GM19328 (cell line): Measurements from ENCODE around the gene SLC26A11.

ENCODE experiments used
- ATAC-seq: cut with Tn5 transposase; IDR thresholded peaks from one replicate; pipeline ENCODE4 v1.9.1; 2021; ENCODE audit warnings: mild to moderate bottlenecking, moderate library complexity; ENCODE audit not compliant: unreplicated experiment

Gene SLC26A11

DNA sequence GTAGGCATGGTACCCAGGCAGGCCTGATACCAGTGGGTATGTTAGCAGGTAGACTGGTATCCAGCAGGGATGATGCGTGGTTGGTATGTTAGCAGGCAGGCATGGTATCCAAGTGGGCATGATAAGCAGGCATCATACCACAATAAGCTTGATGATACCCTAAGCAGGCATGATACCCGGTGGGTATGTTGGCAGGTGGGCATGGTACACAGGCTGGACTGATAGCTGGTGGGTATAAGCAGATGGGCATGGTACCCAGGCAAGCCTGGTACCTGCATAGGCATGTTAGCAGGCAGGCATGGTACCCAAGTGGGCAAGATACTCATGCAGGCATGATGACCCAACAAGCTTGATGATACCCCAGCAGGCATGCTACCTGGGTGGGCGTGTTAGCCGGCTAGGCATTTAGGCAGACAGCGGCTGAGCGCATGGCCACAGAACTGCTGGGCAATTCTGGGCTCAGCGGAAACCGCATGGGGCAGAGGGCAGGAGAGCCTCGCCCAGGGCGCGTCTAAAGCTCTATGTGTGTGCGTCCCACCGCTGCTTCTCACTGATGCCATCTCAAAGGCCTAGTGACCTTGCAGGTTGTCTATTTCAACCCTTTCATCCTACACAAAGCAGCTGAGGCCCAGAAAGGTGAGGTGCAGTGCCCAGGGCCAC lies 2.4 kb upstream of the SLC26A11 start:
- no peak for ATAC-seq

DNA sequence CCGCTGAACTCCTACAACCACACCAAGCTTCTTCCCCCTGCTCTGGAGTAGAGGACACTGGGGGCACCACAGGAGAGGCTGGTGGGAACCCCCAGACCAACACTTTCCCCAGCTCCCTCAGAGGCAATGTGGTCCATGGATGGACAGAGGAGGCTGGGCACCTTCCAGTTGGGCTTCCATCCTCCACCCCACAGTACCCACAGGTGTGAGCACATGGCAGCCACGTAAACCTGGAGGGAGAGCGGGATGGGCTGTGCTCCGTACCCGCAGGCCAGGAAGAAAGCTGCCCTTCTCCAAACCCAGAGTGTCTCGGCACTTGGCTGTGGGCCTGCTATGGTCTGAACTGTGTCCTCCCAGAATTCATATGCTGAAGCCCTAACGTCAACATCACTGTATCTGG lies 1.8 kb upstream of the SLC26A11 start:
- no peak for ATAC-seq

DNA sequence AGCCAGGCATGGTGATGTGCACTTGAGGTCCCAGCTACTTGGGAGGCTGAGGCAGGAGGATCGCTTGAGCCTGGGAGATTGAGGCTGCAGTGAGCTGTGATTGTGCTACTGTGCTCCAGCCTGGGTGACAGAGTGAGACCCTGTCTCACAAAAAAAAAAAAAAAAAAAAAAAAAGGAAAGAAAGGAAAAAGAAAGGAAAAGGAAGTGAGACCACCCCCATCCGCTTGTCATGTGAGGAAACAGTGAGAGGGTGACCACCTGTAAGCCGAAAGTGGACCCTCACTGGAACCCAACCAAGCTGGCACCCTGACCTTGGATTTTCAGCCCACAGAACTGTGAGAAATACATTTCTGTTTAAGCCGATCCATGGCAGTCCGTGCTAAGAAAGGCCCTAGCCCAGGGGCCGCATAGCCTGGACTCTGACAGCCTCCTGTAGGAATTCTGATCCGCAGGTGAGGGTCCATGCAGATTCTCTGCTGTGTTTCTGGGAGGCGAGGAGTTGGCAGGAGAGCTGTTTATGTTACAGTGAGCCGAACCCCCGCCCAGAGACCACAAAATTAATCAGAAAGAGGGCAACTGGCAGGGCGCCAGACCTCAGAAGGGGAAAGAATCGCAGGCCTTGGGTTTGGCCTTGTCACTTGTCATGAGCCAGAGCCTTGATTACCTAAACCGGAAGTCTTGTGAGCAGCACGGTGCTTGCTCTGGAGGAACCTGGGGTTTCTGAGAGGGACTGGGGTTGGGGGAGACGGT lies 1.0 kb upstream of the SLC26A11 start:
- ATAC-seq = no peak

DNA sequence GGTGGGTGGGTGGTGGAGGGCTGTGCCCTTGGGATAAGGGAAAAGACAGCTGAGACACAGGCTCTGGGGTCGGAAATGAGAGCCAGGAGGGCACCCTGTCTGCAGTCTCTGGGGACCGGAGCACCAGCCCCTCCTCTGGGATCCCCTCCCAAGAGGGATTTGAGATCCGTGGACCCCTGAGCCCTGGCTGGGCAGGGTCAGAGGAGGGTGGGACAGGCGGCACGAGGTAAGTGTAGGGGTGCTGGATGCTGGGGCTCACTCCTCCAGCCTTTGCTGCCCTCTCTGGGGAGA lies 519 bp upstream of the SLC26A11 start:
- no peak for ATAC-seq

DNA sequence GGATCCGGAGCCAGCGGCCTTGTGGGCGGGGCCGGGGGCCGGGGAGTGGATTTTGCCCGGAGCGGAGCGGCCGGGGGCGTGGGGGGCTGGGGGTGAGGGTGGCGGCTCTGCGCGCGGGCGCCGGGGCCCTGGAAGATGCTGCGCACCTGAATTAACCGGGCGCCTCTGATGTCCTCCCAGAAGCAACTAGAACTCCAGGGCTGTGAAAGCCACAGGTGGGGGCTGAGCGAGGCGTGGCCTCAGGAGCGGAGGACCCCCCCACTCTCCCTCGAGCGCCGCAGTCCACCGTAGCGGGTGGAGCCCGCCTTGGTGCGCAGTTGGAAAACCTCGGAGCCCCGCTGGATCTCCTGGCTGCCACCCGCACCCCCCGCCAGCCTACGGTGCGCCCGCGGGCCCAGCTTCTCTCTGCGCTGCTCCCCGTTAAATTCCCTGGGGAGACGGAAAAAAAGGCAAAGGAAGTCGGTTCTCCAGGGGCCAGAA lies 549 bp downstream of the SLC26A11 start:
- ATAC-seq = no peak

DNA sequence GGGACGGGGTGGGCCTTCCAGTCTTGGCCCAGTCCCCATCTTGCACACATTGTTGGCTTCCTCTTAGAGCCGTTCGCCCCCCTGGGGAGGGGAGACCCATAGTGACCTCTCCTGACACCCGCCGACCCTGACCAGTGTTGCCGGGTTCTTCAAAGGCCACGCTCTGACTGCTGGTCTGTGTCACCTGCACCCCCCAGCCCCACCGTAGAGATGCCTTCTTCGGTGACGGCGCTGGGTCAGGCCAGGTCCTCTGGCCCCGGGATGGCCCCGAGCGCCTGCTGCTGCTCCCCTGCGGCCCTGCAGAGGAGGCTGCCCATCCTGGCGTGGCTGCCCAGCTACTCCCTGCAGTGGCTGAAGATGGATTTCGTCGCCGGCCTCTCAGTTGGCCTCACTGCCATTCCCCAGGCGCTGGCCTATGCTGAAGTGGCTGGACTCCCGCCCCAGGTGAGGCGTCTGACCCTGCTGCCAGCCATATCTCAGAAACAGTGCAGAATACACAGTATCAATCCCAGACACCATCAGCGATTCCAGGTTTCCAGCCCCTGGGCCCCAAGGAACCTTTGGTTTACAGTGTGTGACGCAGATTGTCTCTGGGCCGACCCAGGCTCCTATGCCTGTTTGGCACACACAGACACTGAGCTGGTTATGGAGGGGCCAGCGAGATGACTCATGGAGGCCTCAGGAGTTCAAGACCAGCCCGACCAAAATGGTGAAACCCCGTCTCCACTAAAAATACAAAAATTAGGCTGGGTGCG lies 1.3 kb downstream of the SLC26A11 start:
- no peak for ATAC-seq

DNA sequence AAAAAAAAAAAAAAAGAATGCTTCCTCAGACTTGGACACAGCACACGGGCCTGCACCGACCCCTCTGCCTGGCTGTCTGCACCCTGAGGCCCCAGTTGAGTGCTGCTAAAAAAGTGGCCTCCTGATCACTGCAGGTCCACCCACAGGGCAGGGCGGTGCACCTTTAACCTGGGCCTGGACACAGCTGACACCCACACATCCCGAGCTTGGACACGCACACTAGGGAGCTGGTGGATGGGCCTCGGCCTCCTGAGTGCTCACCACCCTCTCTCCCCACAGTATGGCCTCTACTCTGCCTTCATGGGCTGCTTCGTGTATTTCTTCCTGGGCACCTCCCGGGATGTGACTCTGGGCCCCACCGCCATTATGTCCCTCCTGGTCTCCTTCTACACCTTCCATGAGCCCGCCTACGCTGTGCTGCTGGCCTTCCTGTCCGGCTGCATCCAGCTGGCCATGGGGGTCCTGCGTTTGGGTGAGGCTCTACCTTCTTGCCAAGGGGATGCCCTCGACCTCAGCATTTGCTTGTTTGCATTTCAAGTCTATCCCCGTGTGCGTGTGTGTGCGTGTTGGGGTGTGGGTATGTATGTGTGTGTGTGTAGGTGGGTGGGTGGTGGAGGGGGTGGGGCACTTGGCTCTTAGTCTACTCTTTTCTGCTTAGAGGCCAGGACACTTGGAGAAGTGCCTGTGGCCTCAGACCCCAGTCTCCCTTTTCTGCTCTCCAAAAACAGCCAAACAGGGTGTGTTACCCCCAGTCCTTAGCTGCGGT lies 2.3 kb downstream of the SLC26A11 start:
- no peak for ATAC-seq

DNA sequence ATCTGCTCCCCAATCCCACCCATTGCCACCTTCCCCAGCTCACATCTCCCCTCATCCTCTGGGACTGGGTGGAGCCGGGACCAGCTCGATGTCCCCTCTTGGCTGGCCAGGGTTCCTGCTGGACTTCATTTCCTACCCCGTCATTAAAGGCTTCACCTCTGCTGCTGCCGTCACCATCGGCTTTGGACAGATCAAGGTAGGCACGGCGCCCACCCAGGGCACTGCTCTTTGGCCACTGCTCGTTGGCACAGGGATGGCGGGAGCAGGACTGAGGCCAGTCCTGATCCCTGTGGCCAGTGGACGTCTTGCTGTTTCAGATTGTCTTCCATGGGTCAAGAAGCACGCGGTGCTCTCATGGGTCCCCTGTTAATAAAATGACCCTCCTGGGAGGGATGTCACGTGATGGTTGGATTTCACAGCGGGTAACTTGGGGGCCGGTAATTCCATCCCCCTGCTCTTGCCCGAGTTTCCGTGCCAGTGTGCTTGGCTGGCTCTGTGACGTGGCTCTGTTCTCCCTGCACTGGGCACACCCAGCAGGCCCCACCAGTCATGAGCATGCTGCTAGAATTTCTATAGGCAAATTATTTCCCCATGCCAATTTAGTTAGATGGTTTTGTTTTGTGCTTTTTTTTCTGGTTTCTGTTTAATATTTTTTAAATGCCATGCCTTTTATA lies 3.1 kb downstream of the SLC26A11 start:
- no peak for ATAC-seq

DNA sequence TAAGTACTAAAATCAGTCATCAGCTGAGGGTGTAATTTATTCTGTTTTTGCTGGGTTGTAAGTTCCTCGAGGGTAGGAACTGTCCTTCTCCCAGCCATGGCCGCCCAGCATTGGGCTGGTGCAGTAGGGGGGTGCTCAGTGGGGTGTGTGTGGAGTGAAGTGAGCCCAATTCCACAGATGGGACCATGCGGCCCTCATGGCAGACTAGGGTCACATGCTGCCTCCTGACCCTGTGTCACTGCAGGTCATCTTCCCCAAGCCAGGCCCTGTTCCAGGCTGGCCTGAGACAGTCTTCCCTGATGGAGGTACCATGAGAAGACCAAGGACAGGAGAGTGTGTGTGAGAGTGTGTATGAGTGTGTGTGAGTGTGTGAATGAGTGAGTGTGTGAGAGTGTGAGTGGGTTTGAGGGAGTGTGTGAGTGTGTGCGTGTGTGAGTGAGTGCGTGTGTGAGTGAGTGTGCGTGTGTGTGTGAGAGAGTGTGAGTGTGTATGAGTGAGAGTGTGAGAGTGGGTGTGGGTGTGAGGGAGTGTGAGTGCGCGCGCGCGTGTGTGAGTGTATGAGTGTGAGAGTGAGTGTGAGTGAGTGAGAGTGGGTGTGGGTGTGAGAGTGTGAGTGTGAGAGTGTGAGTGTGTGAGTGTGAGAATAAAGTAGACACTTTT lies 3.7 kb downstream of the SLC26A11 start:
- no peak for ATAC-seq

DNA sequence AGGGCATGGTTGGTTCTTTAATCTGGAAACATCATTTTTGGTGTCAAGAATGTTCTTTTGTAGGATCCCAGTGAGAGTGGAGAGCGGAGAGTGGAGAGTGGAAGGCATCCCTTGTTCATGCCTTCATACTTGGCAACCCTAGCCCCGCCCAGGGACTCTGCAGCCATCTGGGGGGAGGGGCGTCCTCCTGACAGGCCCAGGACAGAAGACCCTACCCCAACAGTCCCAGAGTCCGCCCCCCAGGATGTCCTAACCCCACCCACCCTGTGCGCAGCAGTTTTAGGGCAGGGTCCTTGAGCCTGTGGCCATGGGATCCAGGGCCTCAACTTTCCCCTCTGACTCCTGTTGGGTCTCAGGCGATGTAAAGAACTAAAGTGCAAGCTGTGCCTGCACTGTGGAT lies 4.5 kb downstream of the SLC26A11 start:
- ATAC-seq = no peak

DNA sequence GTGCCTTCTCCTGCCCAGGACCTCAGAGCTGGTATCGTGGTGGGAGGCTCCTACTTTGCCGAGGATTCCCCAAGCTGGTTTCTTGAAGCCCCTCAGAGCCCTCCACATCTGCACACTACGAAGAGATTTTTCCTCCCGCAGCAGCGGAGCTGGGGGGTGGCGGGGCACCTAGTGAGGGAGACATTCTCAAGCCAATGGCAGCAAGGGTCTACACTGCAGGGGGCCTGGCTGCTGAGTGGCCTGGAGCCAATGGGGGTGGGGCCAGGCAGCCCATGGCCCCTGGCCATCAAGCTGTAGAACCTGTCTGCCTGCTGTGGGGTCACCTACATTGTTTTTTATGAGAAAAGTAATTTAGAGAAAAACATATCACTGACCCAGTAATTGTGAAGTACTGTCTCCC lies 5.0 kb downstream of the SLC26A11 start:
- no peak for ATAC-seq

DNA sequence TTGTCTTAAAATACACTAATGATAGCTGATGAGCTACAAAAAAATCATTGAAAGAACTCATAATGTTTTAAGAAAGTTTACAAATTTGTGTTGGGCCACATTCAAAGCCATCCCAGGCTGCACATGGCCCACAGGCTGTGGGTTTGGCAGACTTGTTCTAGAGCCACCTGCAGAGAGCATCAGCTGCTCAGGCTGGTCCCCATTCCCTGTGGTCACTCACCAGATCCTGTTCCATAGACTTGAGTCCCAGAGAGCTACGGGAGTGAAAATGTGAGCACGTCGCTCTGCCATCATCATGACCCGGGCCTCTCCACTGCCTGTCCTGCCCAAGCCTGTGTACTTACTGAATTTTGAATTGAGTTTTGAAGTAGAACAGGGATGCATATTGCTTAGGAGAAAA lies 6.9 kb downstream of the SLC26A11 start:
- ATAC-seq = no peak

DNA sequence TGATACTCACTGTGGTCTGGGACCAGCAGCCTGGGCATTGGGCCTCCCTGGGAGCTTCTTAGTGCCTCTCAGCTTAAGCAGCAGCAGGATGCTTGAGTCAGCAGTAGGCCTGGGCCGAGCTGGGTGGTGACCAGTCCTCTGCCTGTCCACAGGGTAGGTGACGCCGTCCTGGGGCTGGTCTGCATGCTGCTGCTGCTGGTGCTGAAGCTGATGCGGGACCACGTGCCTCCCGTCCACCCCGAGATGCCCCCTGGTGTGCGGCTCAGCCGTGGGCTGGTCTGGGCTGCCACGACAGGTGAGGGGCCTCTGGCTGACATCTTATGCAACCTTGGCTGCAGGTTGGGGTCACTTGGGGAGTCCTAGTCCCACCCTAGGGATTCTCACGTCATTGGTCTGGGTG lies 7.4 kb downstream of the SLC26A11 start:
- ATAC-seq = no peak

DNA sequence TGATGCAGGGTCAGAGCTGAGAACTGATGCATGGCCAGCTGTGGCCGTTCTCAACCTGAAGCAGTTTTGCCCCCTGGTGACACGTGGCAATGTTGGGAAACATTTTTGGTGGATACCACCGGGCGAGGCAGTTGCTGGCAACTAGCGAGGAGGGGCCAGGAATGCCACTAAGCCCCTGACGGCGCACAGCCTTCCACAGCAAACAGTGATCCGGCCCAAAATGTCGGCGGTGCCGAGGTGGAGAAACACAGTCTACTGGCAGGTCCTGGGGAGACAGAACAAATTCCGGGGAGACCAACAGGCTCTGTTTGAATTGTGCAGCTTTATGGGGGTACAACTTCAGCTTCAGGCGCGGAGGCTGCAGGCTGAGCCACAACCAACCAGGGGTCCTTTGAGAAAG lies 8.2 kb downstream of the SLC26A11 start:
- ATAC-seq = no peak

DNA sequence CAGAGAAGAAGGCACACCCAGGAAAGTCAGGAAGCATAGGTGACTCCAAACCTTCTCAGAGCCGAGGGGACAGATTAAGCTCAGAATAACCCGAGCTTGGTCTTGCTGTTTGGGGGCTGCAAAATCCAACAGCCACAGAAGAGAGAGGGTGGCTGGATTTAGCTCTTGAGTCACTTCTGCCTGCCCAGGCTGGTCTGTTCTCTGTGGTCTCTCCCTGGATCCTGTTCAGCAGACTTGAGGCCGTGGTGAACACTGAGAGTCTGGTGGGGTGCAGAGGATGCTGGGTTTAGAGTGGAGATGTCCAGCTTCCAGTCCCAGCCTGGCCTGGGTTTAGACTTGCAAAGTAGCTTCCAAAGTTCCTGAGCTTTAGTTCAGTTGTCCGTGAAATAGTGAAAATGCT lies 8.8 kb downstream of the SLC26A11 start:
- no peak for ATAC-seq

DNA sequence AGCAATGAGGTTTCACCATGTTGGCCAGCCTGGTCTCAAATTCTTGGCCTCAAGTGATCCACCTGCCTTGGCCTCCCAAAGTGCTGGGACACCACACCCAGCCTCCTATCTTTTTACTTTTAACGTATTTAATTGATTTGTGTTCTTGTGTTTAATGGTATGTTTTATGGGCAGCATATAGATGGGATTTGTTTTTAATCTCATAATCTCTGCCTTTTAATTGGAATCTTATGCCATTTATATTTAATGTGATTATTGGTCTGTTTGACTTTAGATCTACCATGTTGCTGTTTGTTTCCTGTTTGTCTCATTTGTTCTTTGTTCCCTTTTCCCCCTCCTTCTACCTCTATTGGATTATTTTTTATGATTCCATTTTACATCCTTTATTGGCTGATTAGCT lies 12.2 kb downstream of the SLC26A11 start:
- ATAC-seq = no peak

DNA sequence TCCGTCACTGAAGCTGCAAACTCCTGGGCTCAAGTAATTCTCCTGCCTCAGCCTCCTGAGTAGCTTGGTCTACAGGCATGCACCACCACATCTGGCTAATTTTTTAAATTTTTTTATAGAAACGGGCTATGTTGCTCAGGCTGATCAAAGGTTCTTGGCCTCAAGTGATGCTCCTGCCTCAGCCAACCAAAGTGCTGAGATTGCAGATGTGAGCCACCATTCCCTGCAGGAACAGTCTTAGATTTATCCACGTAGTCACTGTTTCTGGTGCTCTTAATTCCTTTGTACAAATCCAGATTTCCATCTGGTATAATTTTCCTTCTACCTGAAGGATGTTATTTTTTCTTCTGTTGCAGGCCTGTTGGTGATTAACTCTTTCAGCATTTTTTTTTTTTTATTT lies 13.0 kb downstream of the SLC26A11 start:
- ATAC-seq = no peak

DNA sequence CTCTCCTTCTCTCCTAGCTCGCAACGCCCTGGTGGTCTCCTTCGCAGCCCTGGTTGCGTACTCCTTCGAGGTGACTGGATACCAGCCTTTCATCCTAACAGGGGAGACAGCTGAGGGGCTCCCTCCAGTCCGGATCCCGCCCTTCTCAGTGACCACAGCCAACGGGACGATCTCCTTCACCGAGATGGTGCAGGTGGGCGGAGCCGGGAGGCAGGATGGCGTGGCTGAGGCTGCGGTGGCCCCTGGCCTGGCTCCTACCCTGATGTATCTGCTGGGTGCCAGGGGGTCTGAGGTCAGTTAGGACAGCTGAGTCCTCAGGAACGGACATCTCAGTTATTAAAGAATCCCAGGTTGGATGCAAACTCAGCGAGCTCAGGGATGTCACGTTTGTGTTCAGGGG lies 16.7 kb downstream of the SLC26A11 start:
- ATAC-seq = no peak

DNA sequence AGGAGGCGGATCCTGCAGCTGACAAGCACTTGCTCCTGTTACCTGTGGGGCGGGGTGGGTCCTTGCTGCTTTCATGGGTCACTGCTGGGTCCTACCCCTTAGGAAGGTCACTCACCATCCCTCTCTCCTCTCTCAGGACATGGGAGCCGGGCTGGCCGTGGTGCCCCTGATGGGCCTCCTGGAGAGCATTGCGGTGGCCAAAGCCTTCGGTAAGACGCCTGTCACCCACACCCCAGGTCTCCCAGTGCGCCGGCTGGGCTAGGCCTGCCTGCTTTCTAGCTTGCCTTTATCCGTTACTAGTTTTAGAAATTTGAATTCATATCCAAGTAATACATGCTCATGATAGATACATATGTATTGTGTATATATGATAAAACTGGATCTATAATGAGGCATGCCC lies 17.2 kb downstream of the SLC26A11 start:
- ATAC-seq = no peak

DNA sequence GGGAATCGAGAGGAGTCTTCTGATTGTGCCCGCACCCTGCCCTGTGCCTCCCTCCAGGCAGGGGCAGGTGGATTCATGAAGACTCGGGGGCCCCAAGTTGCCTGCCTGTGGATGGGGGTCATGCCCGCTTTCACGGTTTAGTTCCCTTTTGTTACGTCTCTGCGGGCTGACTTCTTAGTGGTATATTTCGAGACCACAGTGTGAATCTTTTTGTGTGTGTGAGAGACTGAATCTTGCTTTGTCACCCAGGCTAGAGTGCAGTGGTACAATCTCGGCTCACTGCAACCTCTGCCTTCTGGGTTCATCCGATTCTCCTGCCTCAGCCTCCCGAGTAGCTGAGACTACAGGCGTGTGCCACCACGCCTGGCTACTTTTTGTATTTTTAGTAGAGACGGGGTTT lies 22.3 kb downstream of the SLC26A11 start:
- ATAC-seq = no peak
